Measurements from ENCODE around the gene TFAP2E.

Gene TFAP2E

GRCh38 chr1:35589516-35590427 is 16.7 kb downstream of the TFAP2E start:
- Histone ChIP-seq H3K4me1 (no peaks in the 10 kb centered on the region), H3K9me3 (ENCODE audit: control insufficient read depth, low read length) (no peaks in the 10 kb centered on the region), H3K9ac (no peak overlapping the region), H3K36me3 (ENCODE audit: control insufficient read depth, insufficient read depth, low read length) (no peaks in the 10 kb centered on the region), H3K4me3 (ENCODE audit: low read depth, low read length) (no peak overlapping the region), H3K27me3 (ENCODE audit: control insufficient read depth, insufficient read depth, low read length) (no peaks in the 10 kb centered on the region), H3K4me2 (ENCODE audit: low read length) (no peak overlapping the region), H2AFZ (no peak overlapping the region), H3K27ac (no peak overlapping the region), H3K79me2 (no peaks in the 10 kb centered on the region)
- TF ChIP-seq CTCF (IDR thresholded peaks at IDR 0.05) = no peak

- no peak for TF ChIP-seq CTCF (IDR thresholded peaks at IDR 0.05)
- no peak overlapping the region for H3K4me3 ChIP-seq (ENCODE audit: low read depth, low read length)
- no peak overlapping the region for H3K4me2 ChIP-seq (ENCODE audit: low read length)
- no peaks in the 10 kb centered on the region for H3K36me3 ChIP-seq (ENCODE audit: control insufficient read depth, insufficient read depth, low read length)
- H3K9me3 ChIP-seq (ENCODE audit: control insufficient read depth, low read length) = no peaks in the 10 kb centered on the region
- no peak overlapping the region for H3K27ac ChIP-seq
- no peak overlapping the region for H3K9ac ChIP-seq
- no peaks in the 10 kb centered on the region for H3K4me1 ChIP-seq
- H2AFZ ChIP-seq = no peak overlapping the region
- H3K27me3 ChIP-seq (ENCODE audit: control insufficient read depth, insufficient read depth, low read length) = no peaks in the 10 kb centered on the region
- no peaks in the 10 kb centered on the region for H3K79me2 ChIP-seq
These were observed 17.4 kb downstream of the TFAP2E start for GRCh38 chr1:35590476-35591040.

GRCh38 chr1:35591211-35591610 is 18.1 kb downstream of the TFAP2E start:
- Histone ChIP-seq H2AFZ (no peak overlapping the region), H3K4me1 (no peaks in the 10 kb centered on the region), H3K9ac (no peak overlapping the region), H3K36me3 (ENCODE audit: control insufficient read depth, insufficient read depth, low read length) (no peaks in the 10 kb centered on the region), H3K9me3 (ENCODE audit: control insufficient read depth, low read length) (no peaks in the 10 kb centered on the region), H3K27me3 (ENCODE audit: control insufficient read depth, insufficient read depth, low read length) (no peaks in the 10 kb centered on the region), H3K4me3 (ENCODE audit: low read depth, low read length) (no peak overlapping the region), H3K4me2 (ENCODE audit: low read length) (no peak overlapping the region), H3K27ac (no peak overlapping the region), H3K79me2 (no peaks in the 10 kb centered on the region)
- TF ChIP-seq CTCF (IDR thresholded peaks at IDR 0.05) = no peak

- Histone ChIP-seq H3K27ac (no peak overlapping the region), H3K36me3 (ENCODE audit: control insufficient read depth, insufficient read depth, low read length) (no peaks in the 10 kb centered on the region)
- no peak for TF ChIP-seq CTCF (IDR thresholded peaks at IDR 0.05)
These were observed 20.1 kb downstream of the TFAP2E start for GRCh38 chr1:35592991-35593769.

More at GRCh38 chr1:35592991-35593769, 20.1 kb downstream of the TFAP2E start:
- no peaks in the 10 kb centered on the region for H3K79me2 ChIP-seq
- H3K9me3 ChIP-seq (ENCODE audit: control insufficient read depth, low read length) = no peaks in the 10 kb centered on the region
- no peak overlapping the region for H2AFZ ChIP-seq
- no peaks in the 10 kb centered on the region for H3K27me3 ChIP-seq (ENCODE audit: control insufficient read depth, insufficient read depth, low read length)
- no peaks in the 10 kb centered on the region for H3K4me1 ChIP-seq
- no peak overlapping the region for H3K9ac ChIP-seq
- H3K4me3 ChIP-seq (ENCODE audit: low read depth, low read length) = no peak overlapping the region
- no peak overlapping the region for H3K4me2 ChIP-seq (ENCODE audit: low read length)
